ENCODE data around the gene CNTN5. TPM values are rescaled to one million over a fixed set of nuclear protein-coding genes. Genes with fewer than 3 reads are reported as not detected.

The CNTN5 gene
- total RNA-seq, 1 experiment from 2014 or later = 1.6 TPM

DNA sequence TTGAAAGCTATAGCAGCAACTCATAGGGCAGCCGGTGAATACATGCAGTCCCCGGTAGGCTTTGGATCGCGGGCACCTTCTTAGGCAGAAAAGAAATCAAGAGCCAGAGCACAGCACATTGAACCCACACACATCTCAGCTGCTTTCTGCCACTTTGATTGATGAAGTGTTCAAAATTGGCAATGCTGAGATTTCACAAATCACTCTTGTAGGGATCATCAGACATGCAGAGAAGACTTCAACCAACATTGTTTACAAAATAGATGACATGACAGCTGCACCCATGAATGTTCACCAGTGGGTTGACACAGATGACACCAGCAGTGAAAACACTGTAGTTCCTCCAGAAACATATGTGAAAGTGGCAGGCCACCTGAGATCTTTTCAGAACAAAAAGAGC, 1316.1 kb downstream of the CNTN5 start:
- in situ Hi-C loops (cut with HindIII; ENCODE audit: low pct_unique_long_range_greater_than_20kb, low sequenced_read_pairs) = no loop called here
- no peak for DNase-seq (ENCODE audit: low read depth)

DNA sequence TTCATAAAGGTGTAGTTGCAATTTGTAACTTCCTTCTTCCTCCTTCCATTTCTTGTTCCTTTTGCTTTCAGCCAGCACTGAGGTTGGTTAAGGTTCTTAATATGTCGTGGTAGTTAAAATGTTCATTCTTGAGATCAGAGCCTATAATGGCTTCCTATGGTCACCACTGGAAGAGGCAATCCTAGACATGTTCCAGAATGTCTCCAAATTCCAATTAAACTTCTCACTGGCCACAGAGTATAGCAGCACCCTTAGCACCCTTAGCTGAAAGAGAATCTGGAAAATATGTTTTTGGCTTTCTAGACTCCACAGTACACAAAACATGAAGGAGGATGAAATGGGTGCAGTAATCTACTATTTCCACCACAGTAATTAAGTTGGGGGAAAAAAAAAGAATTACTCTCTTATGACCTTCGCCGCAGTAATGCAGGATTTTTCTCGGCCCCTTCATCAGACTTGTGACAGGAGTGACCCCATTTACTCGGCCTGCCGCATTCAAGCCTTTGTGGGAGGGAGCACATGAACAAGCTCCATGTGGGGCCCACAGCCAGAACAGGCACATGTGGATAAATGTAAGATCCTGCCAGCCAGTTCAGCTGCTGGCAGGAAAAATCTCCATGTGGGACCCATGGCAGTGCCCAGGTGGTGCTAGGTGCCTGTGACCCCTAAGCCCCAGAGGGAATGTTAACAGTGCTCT, 1317.5 kb downstream of the CNTN5 start:
- in situ Hi-C loops (cut with HindIII; ENCODE audit: low pct_unique_long_range_greater_than_20kb, low sequenced_read_pairs) = no loop called here
- DNase-seq (ENCODE audit: low read depth) = no peak

DNA sequence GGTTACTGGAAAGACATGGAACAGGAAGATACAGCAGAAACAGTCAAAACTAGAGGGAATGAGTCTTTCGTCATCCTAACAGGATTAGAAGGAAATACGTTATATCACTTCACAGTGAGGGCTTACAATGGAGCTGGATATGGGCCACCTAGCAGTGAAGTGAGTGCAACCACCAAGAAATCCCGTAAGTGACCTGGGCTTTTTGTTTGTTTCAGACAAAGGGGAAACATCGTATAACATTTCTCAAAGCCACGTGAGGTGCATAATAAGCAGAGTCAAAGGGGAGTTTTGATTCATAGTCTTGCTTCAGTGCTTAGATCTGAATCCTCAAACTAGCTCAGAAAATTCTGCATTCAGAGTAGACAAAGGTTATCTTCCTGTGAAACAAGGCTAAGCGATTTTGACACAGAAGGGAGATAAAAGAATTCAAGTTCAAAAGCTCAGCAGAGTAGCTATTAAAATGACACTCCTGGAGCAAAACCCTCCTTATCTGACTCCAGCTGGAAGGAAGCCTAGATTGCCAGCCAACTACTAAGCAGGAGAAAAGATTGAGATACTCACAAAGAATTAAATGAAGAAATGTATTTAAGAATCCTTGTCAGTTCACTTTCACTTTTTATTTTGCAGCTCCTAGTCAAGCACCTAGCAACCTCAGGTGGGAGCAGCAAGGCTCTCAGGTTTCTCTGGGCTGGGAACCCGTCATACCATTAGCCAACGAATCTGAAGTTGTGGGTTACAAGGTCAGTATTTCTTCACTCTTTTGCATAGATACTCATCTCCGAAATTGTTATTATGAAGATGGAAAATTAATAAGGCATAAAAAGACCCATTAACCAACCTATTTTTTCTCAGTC, 1319.9 kb downstream of the CNTN5 start:
- no peak for DNase-seq (ENCODE audit: low read depth)

DNA sequence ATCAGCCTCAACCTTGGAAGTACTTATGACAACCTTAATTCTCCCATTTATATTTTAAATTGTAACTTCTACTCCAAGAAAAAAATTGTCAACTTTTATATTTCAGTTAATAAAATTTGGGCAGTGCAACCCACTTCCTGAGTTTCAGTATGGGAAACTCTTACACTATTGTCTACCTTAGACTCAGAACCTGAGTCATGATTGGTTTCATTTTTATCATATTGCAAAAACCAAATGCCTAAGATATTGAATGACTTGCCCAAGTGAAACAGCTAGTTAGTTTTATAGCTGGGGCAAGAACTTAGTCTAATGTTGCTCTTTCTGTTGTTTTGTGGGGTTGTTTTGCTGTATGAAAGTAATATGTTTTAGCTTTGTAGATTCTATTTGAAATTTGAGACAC, 1332.3 kb downstream of the CNTN5 start:
- no peak for DNase-seq (ENCODE audit: low read depth)
- in situ Hi-C loops (cut with HindIII; ENCODE audit: low pct_unique_long_range_greater_than_20kb, low sequenced_read_pairs) = no loop called here

More for the DNA sequence above, 1319.9 kb downstream of the CNTN5 start:
- in situ Hi-C loops (cut with HindIII; ENCODE audit: low pct_unique_long_range_greater_than_20kb, low sequenced_read_pairs) = no loop called here

DNA sequence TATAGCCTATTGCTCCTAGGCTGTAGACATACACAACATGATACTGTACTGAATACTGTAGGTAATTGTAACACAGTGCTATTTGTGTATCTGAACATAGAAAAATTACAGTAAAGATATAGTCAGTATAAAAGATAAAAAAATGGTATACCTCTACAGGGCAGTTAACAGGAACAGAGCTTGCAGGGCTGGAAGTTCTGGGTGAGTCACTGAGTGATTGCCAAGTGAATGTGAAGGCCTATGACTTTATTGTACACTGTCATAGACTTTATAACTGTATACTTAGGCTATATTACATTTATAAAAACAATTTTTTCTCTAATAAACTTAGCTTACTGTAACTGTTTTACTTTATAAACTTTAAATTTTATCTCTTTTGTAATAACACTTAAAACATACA, 1334.0 kb downstream of the CNTN5 start:
- DNase-seq (ENCODE audit: low read depth) = no peak
- in situ Hi-C loops (cut with HindIII; ENCODE audit: low pct_unique_long_range_greater_than_20kb, low sequenced_read_pairs) = no loop called here

DNA sequence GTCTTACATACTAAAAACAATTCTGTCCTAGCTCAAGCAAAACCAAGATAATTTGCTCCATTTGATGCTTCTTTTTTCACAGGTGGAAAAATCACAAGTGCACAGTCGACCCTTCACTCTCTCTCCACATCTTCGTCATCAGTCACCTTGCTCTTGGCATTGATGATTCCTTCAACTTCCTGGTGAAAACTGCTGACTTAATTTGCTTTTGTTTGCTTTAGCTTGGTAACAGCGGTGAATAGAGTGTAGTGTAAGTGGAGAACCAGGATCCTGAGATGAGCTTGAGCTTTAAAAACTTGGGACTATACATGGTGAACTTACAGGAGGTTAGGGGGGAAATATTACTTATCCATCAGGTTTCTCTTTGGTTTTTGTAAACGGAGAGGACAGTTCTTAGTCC, 1335.3 kb downstream of the CNTN5 start:
- in situ Hi-C loops (cut with HindIII; ENCODE audit: low pct_unique_long_range_greater_than_20kb, low sequenced_read_pairs) = no loop called here
- DNase-seq (ENCODE audit: low read depth) = no peak

DNA sequence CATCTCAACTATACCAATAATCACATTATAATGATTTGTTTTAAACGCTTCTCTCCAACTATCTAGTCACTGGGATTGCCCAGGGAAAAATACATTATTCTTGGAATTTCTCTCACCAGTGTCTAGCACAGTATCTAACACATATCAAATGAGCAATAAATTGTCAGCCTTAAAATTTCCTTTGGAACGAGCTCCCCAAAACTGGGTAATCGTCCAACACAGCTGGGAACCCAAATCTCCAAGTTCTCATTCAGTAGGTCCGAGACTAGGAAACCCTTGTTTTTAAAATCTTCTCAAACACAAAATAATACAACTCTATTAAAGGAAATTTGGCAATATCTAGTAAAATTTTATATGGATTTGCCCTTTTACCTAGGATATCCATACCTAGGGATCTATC, 1338.5 kb downstream of the CNTN5 start:
- no peak for DNase-seq (ENCODE audit: low read depth)
- in situ Hi-C loops (cut with HindIII; ENCODE audit: low pct_unique_long_range_greater_than_20kb, low sequenced_read_pairs) = no loop called here

DNA sequence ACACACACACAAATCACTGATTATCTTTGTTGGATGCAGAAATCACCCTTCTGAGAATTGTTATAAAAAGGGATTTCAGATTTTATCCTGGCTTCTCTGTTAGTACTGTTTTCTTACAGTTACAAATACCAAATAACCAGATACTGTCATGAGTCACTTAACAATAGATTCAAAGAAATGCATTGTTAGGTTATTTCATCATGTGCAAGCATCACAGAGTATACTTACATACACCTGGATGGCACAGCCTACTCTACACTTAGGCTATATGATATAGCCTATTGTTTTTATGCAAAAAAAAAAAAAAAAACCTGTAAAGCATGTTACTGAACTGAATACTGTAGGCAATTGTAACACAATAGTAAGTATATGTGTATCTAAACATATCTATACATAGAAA, 1347.1 kb downstream of the CNTN5 start:
- no peak for DNase-seq (ENCODE audit: low read depth)
- in situ Hi-C loops (cut with HindIII; ENCODE audit: low pct_unique_long_range_greater_than_20kb, low sequenced_read_pairs) = no loop called here

DNA sequence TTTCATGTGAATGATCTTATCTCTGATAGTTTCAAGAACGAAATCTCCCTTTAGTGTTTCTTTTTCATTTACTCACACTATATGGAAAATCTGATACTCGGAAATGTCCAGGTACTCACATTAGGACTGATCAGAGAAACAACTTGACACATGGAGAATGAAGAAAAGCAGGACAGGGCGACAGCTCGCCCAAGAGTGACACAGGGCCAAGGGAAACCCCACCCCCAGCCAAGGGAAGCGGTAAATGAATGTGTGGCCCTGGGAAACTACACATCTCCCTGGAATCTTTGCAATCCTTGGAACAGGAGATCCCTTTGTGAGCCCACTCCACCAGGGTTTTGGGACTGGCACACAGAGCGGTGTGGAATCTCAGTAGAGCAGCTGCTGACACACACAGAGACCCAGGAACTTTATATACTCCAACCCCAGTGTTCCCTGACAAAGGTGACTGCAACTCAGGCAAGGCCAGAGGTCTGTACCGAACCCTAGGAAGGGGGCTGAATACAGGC, 1362.7 kb downstream of the CNTN5 start:
- no peak for DNase-seq (ENCODE audit: low read depth)
- in situ Hi-C loops (cut with HindIII; ENCODE audit: low pct_unique_long_range_greater_than_20kb, low sequenced_read_pairs) = no loop called here

DNA sequence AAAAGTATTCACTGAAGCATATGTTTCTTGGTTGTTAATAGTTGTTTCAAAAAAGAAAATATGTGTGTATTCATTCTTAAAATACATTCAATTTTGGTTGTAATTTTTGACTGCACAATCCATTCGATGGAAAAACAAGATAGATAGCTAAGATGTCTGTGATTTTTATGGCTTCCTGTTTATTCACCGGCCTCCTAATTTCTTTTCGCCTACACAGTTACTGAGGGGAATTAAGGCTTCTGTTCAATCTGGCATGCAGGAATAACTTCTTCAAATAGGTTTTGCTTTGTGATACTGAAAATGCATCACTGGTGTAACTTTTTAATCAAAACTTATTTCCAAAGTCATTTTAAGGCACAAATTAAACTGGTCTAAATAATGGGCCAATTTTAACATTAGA, 1375.5 kb downstream of the CNTN5 start:
- in situ Hi-C loops (cut with HindIII; ENCODE audit: low pct_unique_long_range_greater_than_20kb, low sequenced_read_pairs) = no loop called here
- no peak for DNase-seq (ENCODE audit: low read depth)

DNA sequence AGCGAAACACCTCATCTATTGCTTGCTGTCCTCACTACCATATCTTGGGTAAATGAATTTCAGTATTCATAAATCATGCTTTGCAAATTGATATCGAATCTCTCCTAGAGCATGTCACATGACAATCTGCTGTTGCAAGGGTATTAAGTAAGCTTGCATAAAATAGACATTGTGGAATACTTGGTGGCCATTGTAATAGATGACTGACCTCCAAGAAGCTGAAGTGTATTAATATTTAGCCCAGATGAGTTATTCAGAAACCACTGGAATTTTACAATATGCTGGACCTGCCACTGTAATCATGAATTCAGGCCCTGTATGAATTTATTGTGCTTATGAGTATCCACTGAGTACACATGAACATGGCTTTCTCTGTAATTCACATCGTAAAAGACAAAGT, 1376.7 kb downstream of the CNTN5 start:
- in situ Hi-C loops (cut with HindIII; ENCODE audit: low pct_unique_long_range_greater_than_20kb, low sequenced_read_pairs) = no loop called here

DNA sequence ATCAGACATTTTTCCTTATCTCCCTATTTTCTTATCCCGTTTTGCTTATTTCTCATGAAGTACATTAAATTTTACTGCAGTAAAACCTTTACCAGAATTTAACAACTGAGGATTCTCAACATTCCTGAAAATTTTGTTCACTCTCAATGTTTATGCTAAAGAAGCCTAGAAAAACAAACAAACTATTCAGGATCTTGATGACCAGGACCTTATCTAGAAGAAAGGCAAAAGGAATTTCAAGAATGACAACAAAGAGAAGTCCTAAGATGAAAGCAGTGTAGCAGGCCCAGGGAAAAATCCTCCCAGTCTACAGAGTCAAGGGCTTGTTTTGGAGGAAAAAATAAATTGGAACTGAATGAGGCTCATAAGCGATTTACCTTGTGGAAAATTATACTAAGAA, 1383.1 kb downstream of the CNTN5 start:
- in situ Hi-C loops (cut with HindIII; ENCODE audit: low pct_unique_long_range_greater_than_20kb, low sequenced_read_pairs) = no loop called here
- peak; percentile 72 for DNase-seq (ENCODE audit: low read depth)

More for the DNA sequence above, 1376.7 kb downstream of the CNTN5 start:
- DNase-seq (ENCODE audit: low read depth) = peak; percentile 34

DNA sequence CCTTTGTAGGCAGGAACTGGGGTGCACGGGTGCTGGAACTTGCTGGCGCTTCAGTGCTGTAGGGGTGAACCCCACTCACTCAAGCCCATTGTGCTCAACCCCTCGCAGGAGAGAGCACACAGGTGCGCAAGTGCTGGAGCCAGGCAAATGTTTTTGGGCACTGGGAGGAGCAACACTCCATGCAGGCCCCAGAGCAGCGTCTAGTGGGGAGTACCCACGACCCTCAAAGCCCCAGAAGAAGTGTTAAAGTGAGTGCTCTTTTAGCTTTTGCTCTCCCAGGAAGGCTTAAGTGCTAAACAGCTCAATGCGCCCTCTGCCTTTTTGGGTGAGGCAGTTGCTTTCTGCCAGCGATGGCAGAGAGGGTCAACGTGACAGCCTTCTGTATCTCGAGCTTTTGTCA, 1384.2 kb downstream of the CNTN5 start:
- no peak for DNase-seq (ENCODE audit: low read depth)
- in situ Hi-C loops (cut with HindIII; ENCODE audit: low pct_unique_long_range_greater_than_20kb, low sequenced_read_pairs) = no loop called here

All from Caki2 (cell line).